ENCODE data around the gene SLC30A1.

The SLC30A1 gene

GRCh38 chr1:211620097-211620496 lies 41.1 kb upstream of the SLC30A1 start:
- Histone ChIP-seq H3K79me2 (ENCODE audit: insufficient read depth, low read length) (no peaks in the 10 kb centered on the region), H3K4me2 (ENCODE audit: low read depth, low read length, poor library complexity, severe bottlenecking) (no peak overlapping the region), H3K27me3 (ENCODE audit: low read length) (no peaks in the 10 kb centered on the region), H4K20me1 (ENCODE audit: low read depth, low read length) (no peaks in the 10 kb centered on the region), H3K9me3 (ENCODE audit: insufficient read depth, low read length) (no peaks in the 10 kb centered on the region), H3K27ac (ENCODE audit: low read depth, low read length) (no peak overlapping the region), H3F3A (ENCODE audit: insufficient read depth) (no peaks in the 10 kb centered on the region), H3K36me3 (ENCODE audit: low read length) (no peaks in the 10 kb centered on the region), H3K4me3 (ENCODE audit: insufficient read depth, low read length, poor library complexity, severe bottlenecking) (no peak overlapping the region), H2AFZ (ENCODE audit: low read depth, low read length, severe bottlenecking) (no peak overlapping the region), H3K9ac (ENCODE audit: low read length) (no peak overlapping the region), H3K9me2 (replicated peaks; ENCODE audit: insufficient read depth, low read length) (no peaks in the 10 kb centered on the region)
- TF ChIP-seq, protein P1, sequence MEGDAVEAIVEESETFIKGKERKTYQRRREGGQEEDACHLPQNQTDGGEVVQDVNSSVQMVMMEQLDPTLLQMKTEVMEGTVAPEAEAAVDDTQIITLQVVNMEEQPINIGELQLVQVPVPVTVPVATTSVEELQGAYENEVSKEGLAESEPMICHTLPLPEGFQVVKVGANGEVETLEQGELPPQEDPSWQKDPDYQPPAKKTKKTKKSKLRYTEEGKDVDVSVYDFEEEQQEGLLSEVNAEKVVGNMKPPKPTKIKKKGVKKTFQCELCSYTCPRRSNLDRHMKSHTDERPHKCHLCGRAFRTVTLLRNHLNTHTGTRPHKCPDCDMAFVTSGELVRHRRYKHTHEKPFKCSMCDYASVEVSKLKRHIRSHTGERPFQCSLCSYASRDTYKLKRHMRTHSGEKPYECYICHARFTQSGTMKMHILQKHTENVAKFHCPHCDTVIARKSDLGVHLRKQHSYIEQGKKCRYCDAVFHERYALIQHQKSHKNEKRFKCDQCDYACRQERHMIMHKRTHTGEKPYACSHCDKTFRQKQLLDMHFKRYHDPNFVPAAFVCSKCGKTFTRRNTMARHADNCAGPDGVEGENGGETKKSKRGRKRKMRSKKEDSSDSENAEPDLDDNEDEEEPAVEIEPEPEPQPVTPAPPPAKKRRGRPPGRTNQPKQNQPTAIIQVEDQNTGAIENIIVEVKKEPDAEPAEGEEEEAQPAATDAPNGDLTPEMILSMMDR (IDR thresholded peaks at IDR 0.05; ENCODE audit: insufficient read depth, low read length, poor library complexity, severe bottlenecking): no peak
- no peak for TF ChIP-seq EZH2phosphoT487 (conservative IDR thresholded peaks at IDR 0.05; ENCODE audit: low read length)

DNA sequence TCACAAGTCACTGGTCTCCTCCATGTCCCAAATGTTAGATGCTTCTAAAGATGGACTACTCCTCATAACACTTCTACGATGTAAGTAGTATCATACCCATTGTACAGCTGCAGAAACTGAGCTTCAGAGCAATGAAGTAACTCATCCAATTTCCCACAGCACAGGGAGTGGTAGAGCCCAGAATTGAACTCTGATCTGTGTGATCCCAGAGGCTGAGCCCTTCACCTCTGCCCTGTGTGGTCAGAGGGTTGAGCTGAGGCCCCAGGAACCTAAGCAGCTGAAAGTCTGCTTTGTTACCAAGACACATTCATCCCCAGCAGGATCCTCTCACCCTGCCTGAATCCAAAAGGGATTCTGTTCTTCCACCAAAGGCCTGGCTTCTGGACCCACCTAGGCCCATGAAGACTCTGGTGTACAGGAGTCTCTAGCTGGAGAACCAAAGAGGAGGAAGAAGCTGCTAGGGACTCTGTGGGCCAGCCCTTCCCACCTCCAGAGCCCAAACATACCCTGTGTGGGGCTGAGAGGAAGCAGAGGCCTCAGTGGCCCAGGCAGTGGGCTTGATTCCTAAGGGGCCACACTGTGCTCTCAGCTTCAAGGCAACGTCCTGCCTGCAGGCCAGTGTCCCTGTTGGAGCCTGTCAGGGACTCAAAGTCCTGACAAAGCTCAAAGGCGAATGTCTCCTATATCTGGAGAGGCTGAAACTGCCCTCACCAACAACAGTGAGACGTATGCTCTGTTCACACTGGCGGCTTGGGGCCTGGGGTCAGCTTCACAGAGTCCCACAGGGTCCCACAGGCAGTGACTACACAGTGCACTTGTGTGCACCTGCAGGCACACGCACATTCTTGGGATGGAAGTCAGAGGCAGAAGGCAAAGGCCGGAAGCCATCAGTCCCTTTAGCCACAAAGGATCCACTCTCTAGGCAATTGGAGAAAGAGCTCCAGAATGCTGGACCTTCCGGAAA lies 40.4 kb upstream of the SLC30A1 start:
- H3K79me2 ChIP-seq (ENCODE audit: insufficient read depth, low read length): no peaks in the 10 kb centered on the region
- no peak overlapping the region for H3K27ac ChIP-seq (ENCODE audit: low read depth, low read length)
- no peak overlapping the region for H3K4me3 ChIP-seq (ENCODE audit: insufficient read depth, low read length, poor library complexity, severe bottlenecking)
- no peaks in the 10 kb centered on the region for H3K9me2 ChIP-seq (replicated peaks; ENCODE audit: insufficient read depth, low read length)
- TF ChIP-seq EZH2phosphoT487 (conservative IDR thresholded peaks at IDR 0.05; ENCODE audit: low read length): no peak
- TF ChIP-seq, protein P1 (IDR thresholded peaks at IDR 0.05; ENCODE audit: insufficient read depth, low read length, poor library complexity, severe bottlenecking): no peak
- H4K20me1 ChIP-seq (ENCODE audit: low read depth, low read length): no peaks in the 10 kb centered on the region
- H3K9me3 ChIP-seq (ENCODE audit: insufficient read depth, low read length): no peaks in the 10 kb centered on the region
- H3K9ac ChIP-seq (ENCODE audit: low read length): no peak overlapping the region
- H3K4me2 ChIP-seq (ENCODE audit: low read depth, low read length, poor library complexity, severe bottlenecking): no peak overlapping the region
- no peaks in the 10 kb centered on the region for H3F3A ChIP-seq (ENCODE audit: insufficient read depth)
- H3K27me3 ChIP-seq (ENCODE audit: low read length): no peaks in the 10 kb centered on the region
- no peak overlapping the region for H2AFZ ChIP-seq (ENCODE audit: low read depth, low read length, severe bottlenecking)
- H3K36me3 ChIP-seq (ENCODE audit: low read length): no peaks in the 10 kb centered on the region

DNA sequence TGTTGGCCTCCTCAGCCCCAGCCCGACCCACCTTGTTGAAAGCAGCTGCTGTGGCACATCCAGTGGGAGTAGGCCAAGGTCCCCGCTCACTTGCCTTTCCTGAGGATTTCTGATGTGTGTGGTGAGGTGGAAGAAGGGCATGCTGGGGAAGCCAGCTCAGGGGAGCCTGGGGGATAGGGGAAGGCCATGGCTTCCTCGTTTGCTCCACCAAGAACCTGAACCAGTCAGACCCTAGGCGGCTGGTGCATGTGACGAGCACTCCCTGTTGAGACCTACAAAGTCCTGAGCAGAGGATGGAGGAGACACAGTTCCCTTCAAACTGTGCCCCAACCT lies 38.0 kb upstream of the SLC30A1 start:
- Histone ChIP-seq H3K27ac (ENCODE audit: low read depth, low read length) (no peak overlapping the region), H3K9ac (ENCODE audit: low read length) (no peak overlapping the region), H3K4me3 (ENCODE audit: insufficient read depth, low read length, poor library complexity, severe bottlenecking) (no peak overlapping the region), H3F3A (ENCODE audit: insufficient read depth) (no peaks in the 10 kb centered on the region), H4K20me1 (ENCODE audit: low read depth, low read length) (no peaks in the 10 kb centered on the region), H2AFZ (ENCODE audit: low read depth, low read length, severe bottlenecking) (no peak overlapping the region), H3K9me3 (ENCODE audit: insufficient read depth, low read length) (no peaks in the 10 kb centered on the region), H3K79me2 (ENCODE audit: insufficient read depth, low read length) (no peaks in the 10 kb centered on the region), H3K9me2 (replicated peaks; ENCODE audit: insufficient read depth, low read length) (no peaks in the 10 kb centered on the region), H3K36me3 (ENCODE audit: low read length) (no peaks in the 10 kb centered on the region), H3K4me2 (ENCODE audit: low read depth, low read length, poor library complexity, severe bottlenecking) (no peak overlapping the region), H3K27me3 (ENCODE audit: low read length) (no peaks in the 10 kb centered on the region)
- TF ChIP-seq EZH2phosphoT487 (conservative IDR thresholded peaks at IDR 0.05; ENCODE audit: low read length): no peak
- TF ChIP-seq, protein P1 (IDR thresholded peaks at IDR 0.05; ENCODE audit: insufficient read depth, low read length, poor library complexity, severe bottlenecking): no peak

Data from SU-DHL-6 (cell line).